Lower leg skin (tissue), 4 donors: ENCODE results near the gene NFATC2. TPM values are rescaled to one million over a fixed set of nuclear protein-coding genes. Genes with fewer than 3 reads are reported as not detected.

Experiments used
- DNase-seq, 2 donors: peaks; one replicate each; pipeline ENCODE4 v3.0.0-alpha.2; 2019; ENCODE audit warnings: low spot score in 2 of 2
- H3K4me3 ChIP-seq: fragments of 200-600 bp; sonication (generic); 2 replicates; pipeline ENCODE4 v1.5.1; 2017; ENCODE audit warnings: mild to moderate bottlenecking, low read depth; ENCODE audit not compliant: poor library complexity, severe bottlenecking
- POLR2A ChIP-seq, 2 donors: fragments of 450-650 bp; IDR thresholded peaks; one replicate each; pipeline ENCODE4 v1.6.1; 2016 to 2017; ENCODE audit warnings: antibody characterized with exemption in 2 of 2, mild to moderate bottlenecking in 1 of 2, moderate library complexity in 1 of 2
- WGBS, 2 donors: methylation state at CpG; one replicate each; pipeline ENCODE4 v1.1.5; 2018; 5-methylcytosine and 5-hydroxymethylcytosine counted together
- intact Hi-C: fragments of 100-400 bp; cut with DNase I; formaldehyde crosslinking; loops from one replicate; pipeline ENCODE4 v1.15.0; 2023; ENCODE audit warnings: low total_unique reads
- total RNA-seq, 4 donors: library from RNA; depleted of rRNA; stranded (reverse); fragments of >200 nt; gene quantifications; one replicate each; pipeline ENCODE4 v1.1.0, GENCODE V29; 2016
- TF ChIP-seq, protein P1 (sequence below), 3 donors: fragments of 450-650 bp; IDR thresholded peaks; one replicate each; pipeline ENCODE4 v1.5.1; 2016; ENCODE audit warnings: antibody characterized with exemption in 3 of 3, mild to moderate bottlenecking in 3 of 3, moderate library complexity in 2 of 3

The NFATC2 gene
- total RNA-seq, 4 donors from 2014 or later, result 4.0 to 10.4 (median 5.1) TPM

DNA sequence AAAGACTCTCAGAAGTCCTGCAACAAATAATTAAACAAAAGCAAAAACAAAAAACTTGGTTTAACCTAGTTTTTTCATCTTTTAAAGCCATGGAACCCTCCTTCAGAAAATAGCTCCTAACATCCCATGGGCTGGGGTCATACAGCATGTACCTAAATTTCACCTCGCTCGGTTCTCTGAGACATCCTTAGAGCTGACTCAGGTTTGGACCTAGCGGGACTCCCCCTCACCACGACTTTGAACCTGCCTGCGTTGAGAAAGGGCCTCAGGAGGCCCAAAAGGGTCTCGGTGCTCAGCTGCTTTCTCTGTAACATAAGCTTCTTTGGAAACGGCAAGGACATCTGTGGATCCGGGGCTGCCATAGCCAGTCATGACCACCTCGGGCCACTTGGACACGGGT is 112.8 kb downstream of the NFATC2 start:
- WGBS, 2 donors, result 90 to 91% methylated on average over 10 of the region's 10 CpGs
- TF ChIP-seq, protein P1, sequence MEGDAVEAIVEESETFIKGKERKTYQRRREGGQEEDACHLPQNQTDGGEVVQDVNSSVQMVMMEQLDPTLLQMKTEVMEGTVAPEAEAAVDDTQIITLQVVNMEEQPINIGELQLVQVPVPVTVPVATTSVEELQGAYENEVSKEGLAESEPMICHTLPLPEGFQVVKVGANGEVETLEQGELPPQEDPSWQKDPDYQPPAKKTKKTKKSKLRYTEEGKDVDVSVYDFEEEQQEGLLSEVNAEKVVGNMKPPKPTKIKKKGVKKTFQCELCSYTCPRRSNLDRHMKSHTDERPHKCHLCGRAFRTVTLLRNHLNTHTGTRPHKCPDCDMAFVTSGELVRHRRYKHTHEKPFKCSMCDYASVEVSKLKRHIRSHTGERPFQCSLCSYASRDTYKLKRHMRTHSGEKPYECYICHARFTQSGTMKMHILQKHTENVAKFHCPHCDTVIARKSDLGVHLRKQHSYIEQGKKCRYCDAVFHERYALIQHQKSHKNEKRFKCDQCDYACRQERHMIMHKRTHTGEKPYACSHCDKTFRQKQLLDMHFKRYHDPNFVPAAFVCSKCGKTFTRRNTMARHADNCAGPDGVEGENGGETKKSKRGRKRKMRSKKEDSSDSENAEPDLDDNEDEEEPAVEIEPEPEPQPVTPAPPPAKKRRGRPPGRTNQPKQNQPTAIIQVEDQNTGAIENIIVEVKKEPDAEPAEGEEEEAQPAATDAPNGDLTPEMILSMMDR (IDR thresholded peaks at IDR 0.05), result no peak
- no peak for TF ChIP-seq POLR2A (IDR thresholded peaks at IDR 0.05)
- no peak overlapping the region for H3K4me3 ChIP-seq
- intact Hi-C loops, result no loop called here
- no peak for DNase-seq

DNA sequence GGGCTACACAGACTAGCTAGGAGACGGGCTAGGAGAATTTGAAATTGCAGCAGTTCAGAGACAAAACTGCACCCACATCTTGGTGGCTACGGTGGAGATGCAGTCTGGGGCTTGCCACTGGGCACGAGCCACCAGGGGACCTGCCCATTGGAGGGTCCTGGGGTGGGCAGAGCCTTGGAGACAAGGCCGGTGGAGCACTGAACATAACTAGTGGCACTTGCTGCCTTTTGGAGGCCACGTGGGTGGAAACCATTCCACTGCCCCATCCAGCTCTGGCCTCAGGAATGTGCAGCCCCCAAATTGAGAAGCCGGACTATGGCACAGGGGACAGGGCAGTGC is 113.4 kb downstream of the NFATC2 start:
- TF ChIP-seq, protein P1 (IDR thresholded peaks at IDR 0.05), result no peak
- TF ChIP-seq POLR2A (IDR thresholded peaks at IDR 0.05), result no peak
- intact Hi-C loops, result no loop called here
- no peak overlapping the region for H3K4me3 ChIP-seq
- 84 to 100% methylated on average over 6 of the region's 6 CpGs for WGBS, 2 donors
- no peak for DNase-seq

DNA sequence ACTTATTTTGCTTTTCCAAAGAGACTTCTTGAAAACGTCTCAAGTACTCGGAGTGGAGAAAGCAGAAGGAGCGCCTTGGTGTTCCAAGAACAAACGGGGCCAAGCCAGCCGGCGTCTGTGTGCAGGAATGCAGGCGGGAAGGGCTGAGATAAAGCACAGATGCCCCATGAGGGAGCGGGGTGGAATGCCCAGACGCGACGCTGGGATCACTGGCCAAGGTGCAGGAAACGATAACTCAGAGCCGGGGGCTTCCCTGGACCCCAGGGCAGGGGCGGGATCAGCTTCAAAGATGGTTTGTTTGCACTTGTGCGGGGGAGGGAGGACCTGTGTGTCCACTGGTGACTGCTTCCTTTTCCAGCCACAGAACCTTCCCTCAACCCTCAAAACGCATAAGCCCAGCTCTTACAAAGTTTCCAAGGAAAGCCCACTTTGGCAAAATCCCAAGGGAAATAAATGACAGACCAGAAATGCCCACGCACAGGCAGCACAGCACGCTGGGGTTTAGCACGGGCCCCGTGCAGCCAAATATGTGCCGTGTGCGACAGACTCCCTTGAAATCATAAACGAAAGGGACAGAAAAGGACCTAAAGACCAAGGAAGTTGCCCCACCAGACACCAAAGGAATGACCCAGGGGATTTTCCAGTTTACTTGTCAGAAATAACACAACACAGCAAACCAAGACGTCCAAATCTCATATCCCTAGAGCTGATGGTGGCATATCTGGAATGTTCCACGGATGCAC is 113.9 kb downstream of the NFATC2 start:
- intact Hi-C loops, result no loop called here
- H3K4me3 ChIP-seq, result no peak overlapping the region
- DNase-seq, result no peak
- no peak for TF ChIP-seq POLR2A (IDR thresholded peaks at IDR 0.05)
- TF ChIP-seq, protein P1 (IDR thresholded peaks at IDR 0.05), result no peak
- 39 to 55% methylated on average over 24 to 25 of the region's 25 CpGs for WGBS, 2 donors

DNA sequence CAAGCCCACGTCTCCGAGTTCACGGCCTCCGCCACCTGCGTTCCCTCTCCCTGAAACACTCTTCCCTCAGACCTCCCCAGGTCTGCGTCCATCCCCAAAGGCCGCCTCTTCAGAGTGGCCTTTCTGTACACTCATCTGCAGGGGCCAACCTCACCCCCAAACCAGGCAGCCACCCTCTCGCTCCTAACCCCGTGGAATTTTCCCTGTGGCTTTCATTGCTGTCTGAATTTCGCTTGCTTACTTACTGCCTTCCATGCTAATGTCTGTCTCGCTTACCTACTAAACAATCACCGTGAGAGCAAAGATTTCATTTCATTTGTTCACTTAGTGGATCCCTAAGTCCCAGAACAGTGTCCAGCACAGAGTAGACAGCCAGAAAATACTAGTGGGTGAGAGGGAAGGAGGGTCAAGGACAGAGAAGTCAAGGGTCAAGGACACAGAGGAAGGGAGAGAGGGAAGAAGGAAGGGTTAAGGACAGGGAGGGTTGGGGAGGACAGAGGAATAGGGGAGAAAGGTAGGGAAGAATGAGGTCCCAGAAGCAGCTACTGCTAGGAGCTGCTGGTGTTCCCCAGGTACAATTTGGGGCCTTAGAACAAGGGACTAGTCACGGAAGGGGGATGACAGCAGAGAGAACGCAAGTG is 114.7 kb downstream of the NFATC2 start:
- no peak for DNase-seq
- no peak overlapping the region for H3K4me3 ChIP-seq

DNA sequence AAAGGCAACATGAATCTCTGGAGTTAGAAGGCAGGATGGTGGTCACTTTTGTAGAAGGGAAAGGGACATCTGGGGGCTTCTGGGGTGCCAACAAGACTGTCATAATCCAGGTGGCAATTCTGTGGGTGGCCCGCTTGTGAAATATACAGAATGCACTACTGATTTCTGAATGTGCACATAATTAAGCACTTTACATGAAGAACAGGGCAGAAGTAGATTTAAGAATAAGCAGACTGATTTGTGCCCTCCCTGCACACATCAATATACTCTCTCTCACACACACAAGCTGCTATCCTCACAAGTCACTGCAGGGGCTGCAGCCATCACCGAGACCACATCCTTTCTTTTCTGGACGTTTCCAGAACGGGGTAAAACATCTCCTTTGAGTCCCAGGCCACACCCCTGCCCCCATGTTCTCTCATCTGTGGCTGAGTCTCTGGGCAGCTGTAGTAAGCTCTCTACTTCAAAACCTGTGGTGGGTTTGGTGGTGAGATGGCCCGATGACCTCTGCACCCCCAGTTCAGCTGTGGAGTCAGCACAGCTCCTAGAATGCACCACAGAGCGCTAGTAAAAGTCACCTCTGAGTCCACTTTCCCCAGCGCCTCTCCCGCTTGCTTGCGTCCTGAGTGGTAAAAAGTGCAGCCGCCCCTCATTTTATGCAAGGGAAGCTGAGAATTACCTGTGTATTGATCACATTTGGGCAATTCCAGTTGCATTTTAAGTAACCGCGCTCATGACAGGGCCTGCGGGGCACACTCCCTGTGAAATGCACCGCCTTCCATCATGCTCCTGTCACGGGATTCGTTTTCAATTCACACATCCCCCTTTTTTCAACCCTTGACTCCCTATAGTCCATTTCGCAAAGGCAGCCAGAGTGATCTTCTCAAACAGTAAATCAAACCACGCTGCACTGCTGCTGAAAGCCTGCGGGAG is 115.5 kb downstream of the NFATC2 start:
- 89 to 93% methylated on average over 19 of the region's 19 CpGs for WGBS, 2 donors
- H3K4me3 ChIP-seq, result no peak overlapping the region
- TF ChIP-seq POLR2A (IDR thresholded peaks at IDR 0.05), result no peak
- TF ChIP-seq, protein P1 (IDR thresholded peaks at IDR 0.05), result no peak
- intact Hi-C loops, result no loop called here
- no peak for DNase-seq

More for the DNA sequence above, 114.7 kb downstream of the NFATC2 start:
- TF ChIP-seq, protein P1 (IDR thresholded peaks at IDR 0.05), result no peak
- no peak for TF ChIP-seq POLR2A (IDR thresholded peaks at IDR 0.05)
- intact Hi-C loops, result no loop called here
- 90 to 92% methylated on average over 14 of the region's 14 CpGs for WGBS, 2 donors
